B cell (primary cell): ENCODE data around the gene SETBP1. TPM values are rescaled to one million over a fixed set of nuclear protein-coding genes. Genes with fewer than 3 reads are reported as not detected.

Experiments
- ATAC-seq: fragments of 200-7000 bp; cut with Tn5 transposase; one replicate; pipeline ENCODE4 v1.10.0; 2021; ENCODE audit warnings: low read depth, mild to moderate bottlenecking, moderate number of reproducible peaks, moderate library complexity
- CTCF ChIA-PET: fragments of 350-600 bp; sonication (Branson Sonifier 250); formaldehyde crosslinking; loops from one replicate; lab custom pipeline; 2021; ENCODE audit warnings: antibody characterized with exemption, inconsistent platforms; lab: Charles Lee
- POLR2A ChIA-PET: fragments of 350-600 bp; sonication (Branson Sonifier 250); formaldehyde crosslinking; loops from one replicate; lab custom pipeline; 2021; ENCODE audit warnings: antibody characterized with exemption; lab: Charles Lee
- DNase-seq: peaks from one replicate; pipeline ENCODE4 v3.0.0; 2013
- H2AFZ ChIP-seq: 2 replicates; pipeline ENCODE4 v1.6.1; 2012; ENCODE audit warnings: mild to moderate bottlenecking, low read depth, low read length; ENCODE audit not compliant: insufficient read depth, poor library complexity, severe bottlenecking
- H3K27ac ChIP-seq, 2 donors: 1 replicate in 1 of 2; 2 replicates in 1 of 2; pipeline ENCODE4 v1.5.1; 2012 to 2013; ENCODE audit warnings: low read length in 2 of 2, mild to moderate bottlenecking in 2 of 2, moderate library complexity in 1 of 2
- H3K27me3 ChIP-seq, 4 experiments: fragments of 200-600 bp in 1 of 4; sonication (generic) in 1 of 4; replicated peaks in 1 of 4; 1 replicate in 2 of 4; 2 replicates in 2 of 4; pipeline versions ENCODE4 v1.6.1 to v1.7.0; 2013 to 2016; ENCODE audit warnings: low read length in 3 of 4, mild to moderate bottlenecking in 2 of 4, mixed read lengths in 1 of 4, moderate library complexity in 1 of 4; ENCODE audit not compliant: insufficient read depth in 4 of 4, control insufficient read depth in 3 of 4; ENCODE audit errors: control extremely low read depth in 1 of 4
- H3K36me3 ChIP-seq, 2 experiments: replicated peaks in 1 of 2; 1 replicate in 1 of 2; 2 replicates in 1 of 2; pipeline versions ENCODE4 v1.6.1 to v1.7.1; 2013; ENCODE audit warnings: low read length in 1 of 2; ENCODE audit not compliant: insufficient read depth in 2 of 2, control insufficient read depth in 1 of 2; ENCODE audit errors: control extremely low read depth in 1 of 2, extremely low read depth in 1 of 2
- H3K4me1 ChIP-seq, 2 donors: fragments of 200-600 bp in 1 of 2; sonication (generic) in 1 of 2; 1 replicate in 1 of 2; 2 replicates in 1 of 2; pipeline versions ENCODE4 v1.5.1 to v1.6.1; 2013 to 2017; ENCODE audit warnings: low read length in 2 of 2; ENCODE audit not compliant: control insufficient read depth in 2 of 2, insufficient read depth in 2 of 2
- H3K4me2 ChIP-seq: replicated peaks from 2 replicates; pipeline ENCODE3; 2012; ENCODE audit warnings: mild to moderate bottlenecking, low read depth, low read length; ENCODE audit not compliant: poor library complexity, severe bottlenecking
- H3K4me3 ChIP-seq, 5 experiments: fragments of 200-600 bp in 1 of 5; sonication (generic) in 1 of 5; 1 replicate in 3 of 5; 2 replicates in 2 of 5; pipeline versions ENCODE4 v1.5.1 to v1.7.0; 2011 to 2016; ENCODE audit warnings: low read length in 4 of 5, mild to moderate bottlenecking in 4 of 5, low read depth in 2 of 5, control low read depth in 1 of 5, moderate library complexity in 1 of 5; ENCODE audit not compliant: insufficient read depth in 1 of 5; ENCODE audit errors: control extremely low read depth in 1 of 5, extremely low read depth in 1 of 5
- H3K79me2 ChIP-seq: fragments of 200-600 bp; sonication (generic); one replicate; pipeline ENCODE4 v1.6.0; 2016; ENCODE audit warnings: low read length; ENCODE audit not compliant: control insufficient read depth, insufficient read depth
- H3K9ac ChIP-seq: fragments of 200-600 bp; sonication (generic); 2 replicates; pipeline ENCODE4 v1.6.1; 2017; ENCODE audit warnings: mild to moderate bottlenecking, low read length, moderate library complexity
- H3K9me3 ChIP-seq, 3 donors: one replicate each; pipeline versions ENCODE4 v1.6.1 to v1.7.1; 2013; ENCODE audit warnings: low read length in 2 of 3; ENCODE audit not compliant: control insufficient read depth in 2 of 3, insufficient read depth in 1 of 3; ENCODE audit errors: control extremely low read depth in 1 of 3
- H4K20me1 ChIP-seq: 2 replicates; pipeline ENCODE4 v1.6.0; 2012; ENCODE audit warnings: mild to moderate bottlenecking, low read length; ENCODE audit not compliant: insufficient read depth, control insufficient read depth, poor library complexity, severe bottlenecking
- H3K27ac Mint-ChIP-seq: one replicate; pipeline ENCODE4 v1.8.0; 2021; ENCODE audit warnings: mixed read lengths
- H3K27me3 Mint-ChIP-seq: one replicate; pipeline ENCODE4 v1.8.0; 2021; ENCODE audit warnings: mixed read lengths
- H3K4me1 Mint-ChIP-seq: one replicate; pipeline ENCODE4 v1.8.0; 2021; ENCODE audit warnings: mixed read lengths
- H3K4me3 Mint-ChIP-seq: one replicate; pipeline ENCODE4 v1.8.0; 2021; ENCODE audit warnings: mixed read lengths
- H3K9me3 Mint-ChIP-seq: one replicate; pipeline ENCODE4 v1.8.0; 2022; ENCODE audit warnings: mixed read lengths; ENCODE audit not compliant: insufficient read depth
- EZH2 ChIP-seq: IDR thresholded peaks from 2 replicates; pipeline ENCODE4 v1.6.1; 2012; ENCODE audit warnings: borderline replicate concordance, low read depth, mild to moderate bottlenecking, moderate library complexity, low read length; ENCODE audit not compliant: insufficient read depth, poor library complexity, severe bottlenecking
- WGBS: methylation state at CpG from one replicate; pipeline ENCODE4 v1.1.5; 2013; ENCODE audit warnings: missing lambda C conversion rate; ENCODE audit not compliant: insufficient coverage; 5-methylcytosine and 5-hydroxymethylcytosine counted together
- intact Hi-C: fragments of 100-400 bp; cut with micrococcal nuclease; formaldehyde crosslinking; loops from one replicate; pipeline ENCODE4 v1.10.0; 2022
- polyA plus RNA-seq: library from polyadenylated mRNA; depleted of rRNA; stranded (reverse); fragments of >200 nt; gene quantifications from 2 replicates; pipeline ENCODE4 v1.2.3, GENCODE V29; 2012
- total RNA-seq, 2 donors: library from RNA; stranded (reverse); fragments of 120-200 nt in 1 of 2; gene quantifications; 1 replicate in 1 of 2; 2 replicates in 1 of 2; pipeline versions ENCODE4 v1.2.3 to v1.2.4, GENCODE V29; 2013 to 2022
- TF ChIP-seq, protein P1 (sequence below): fragments of 200-600 bp; IDR thresholded peaks from one replicate; pipeline ENCODE4 v1.8.0; 2022; ENCODE audit warnings: antibody characterized with exemption, mild to moderate bottlenecking

The SETBP1 gene
- total and polyA plus RNA-seq, 2 donors (not counting 1 experiment from before 2014, with no cell fraction given), result 15.1 to 129 TPM

DNA sequence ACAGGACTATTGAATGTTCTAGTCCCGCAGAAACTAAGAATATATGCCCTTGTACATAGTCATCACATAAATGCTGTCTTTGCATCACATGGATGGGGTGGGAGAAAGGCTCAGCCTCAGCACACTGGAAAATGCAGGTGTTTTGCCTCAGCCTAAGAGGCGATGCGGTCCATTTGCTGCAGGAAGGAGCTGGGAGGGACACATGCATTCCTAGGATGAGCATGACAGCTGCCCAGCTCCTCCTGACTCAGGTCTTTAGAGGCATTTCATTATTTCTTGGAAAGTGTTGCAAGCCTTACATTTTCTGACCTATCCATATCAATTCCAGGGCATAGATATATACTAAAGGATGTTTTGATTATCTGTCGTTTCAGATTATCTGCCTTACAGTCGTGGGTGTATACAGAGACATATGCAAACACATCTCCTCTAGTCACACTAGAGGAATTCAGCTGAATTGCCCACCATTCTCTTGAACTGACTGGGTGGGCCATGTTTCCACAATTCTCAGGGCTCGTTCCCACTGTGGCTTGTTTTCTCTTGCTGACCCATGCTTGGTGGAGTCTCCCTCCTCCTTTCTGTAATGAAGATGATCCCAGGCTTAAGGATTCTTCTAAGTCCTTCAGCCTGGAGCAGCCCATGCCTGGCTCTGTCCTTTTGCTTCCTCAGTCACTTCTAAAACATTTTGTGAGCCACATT, 156.9 kb downstream of the SETBP1 start:
- no peak for TF ChIP-seq EZH2
- TF ChIP-seq, protein P1, sequence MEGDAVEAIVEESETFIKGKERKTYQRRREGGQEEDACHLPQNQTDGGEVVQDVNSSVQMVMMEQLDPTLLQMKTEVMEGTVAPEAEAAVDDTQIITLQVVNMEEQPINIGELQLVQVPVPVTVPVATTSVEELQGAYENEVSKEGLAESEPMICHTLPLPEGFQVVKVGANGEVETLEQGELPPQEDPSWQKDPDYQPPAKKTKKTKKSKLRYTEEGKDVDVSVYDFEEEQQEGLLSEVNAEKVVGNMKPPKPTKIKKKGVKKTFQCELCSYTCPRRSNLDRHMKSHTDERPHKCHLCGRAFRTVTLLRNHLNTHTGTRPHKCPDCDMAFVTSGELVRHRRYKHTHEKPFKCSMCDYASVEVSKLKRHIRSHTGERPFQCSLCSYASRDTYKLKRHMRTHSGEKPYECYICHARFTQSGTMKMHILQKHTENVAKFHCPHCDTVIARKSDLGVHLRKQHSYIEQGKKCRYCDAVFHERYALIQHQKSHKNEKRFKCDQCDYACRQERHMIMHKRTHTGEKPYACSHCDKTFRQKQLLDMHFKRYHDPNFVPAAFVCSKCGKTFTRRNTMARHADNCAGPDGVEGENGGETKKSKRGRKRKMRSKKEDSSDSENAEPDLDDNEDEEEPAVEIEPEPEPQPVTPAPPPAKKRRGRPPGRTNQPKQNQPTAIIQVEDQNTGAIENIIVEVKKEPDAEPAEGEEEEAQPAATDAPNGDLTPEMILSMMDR, result no peak
- ChIA-PET POLR2A (no interaction called here), CTCF (interaction anchor here (1.0 to 2.2 kb wide), 3 partner anchors 9 to 158 kb away, joined by 3 to 7 read pairs (median 4); no protein-coding TSS in a partner anchor)
- Histone ChIP-seq H3K27ac (no peak overlapping the region), H3K9ac (no peak overlapping the region), H3K4me1 (peaks cover 37 to 53% of the 10 kb centered on the region in 2 donors), H3K4me3 (no peak overlapping the region), H3K36me3 (peaks cover 0 to 17% of the 10 kb centered on the region in 2 experiments), H3K27me3 (no peaks in the 10 kb centered on the region), H3K9me3 (no peaks in the 10 kb centered on the region), H3K79me2 (peaks cover 52% of the 10 kb centered on the region), H3K4me2 (no peak overlapping the region), H2AFZ (no peak overlapping the region), H4K20me1 (peaks cover 47% of the 10 kb centered on the region)
- H3K9me3 Mint-ChIP-seq, result no peaks in the 10 kb centered on the region
- intact Hi-C loops, result loop anchor here (5.0 kb wide), 2 partner anchors 40 to 375 kb away; no protein-coding TSS in a partner anchor
- no peak overlapping the region for H3K4me3 Mint-ChIP-seq
- 100% methylated on average over 3 of the region's 6 CpGs for WGBS
- peak overlapping the region; percentile 50 for H3K27ac Mint-ChIP-seq
- no peak for DNase-seq
- no peak for ATAC-seq
- no peaks in the 10 kb centered on the region for H3K27me3 Mint-ChIP-seq
- peaks cover 82% of the 10 kb centered on the region for H3K4me1 Mint-ChIP-seq
